Fibroblast of lung (primary cell): ENCODE results near the gene CACNA2D3. TPM values are rescaled to one million over a fixed set of nuclear protein-coding genes. Genes with fewer than 3 reads are reported as not detected.

Experiments
- DNase-seq, 2 donors: peaks; one replicate each; pipeline versions ENCODE4 v3.0.0 to v3.0.0-alpha.2; 2010; ENCODE audit warnings: low read depth in 2 of 2
- H2AFZ ChIP-seq: 2 replicates; pipeline ENCODE4 v1.5.1; 2012; ENCODE audit warnings: low read length, control low read depth, inconsistent platforms
- H3K27ac ChIP-seq: 2 replicates; pipeline ENCODE4 v1.5.1; 2011; ENCODE audit warnings: low read length, control low read depth; ENCODE audit not compliant: insufficient read depth
- H3K27me3 ChIP-seq: 2 replicates; pipeline ENCODE4 v1.5.1; 2011; ENCODE audit warnings: mild to moderate bottlenecking, low read length; ENCODE audit not compliant: control insufficient read depth, insufficient read depth
- H3K36me3 ChIP-seq: 2 replicates; pipeline ENCODE4 v1.5.1; 2011; ENCODE audit warnings: low read length; ENCODE audit not compliant: control insufficient read depth, insufficient read depth
- H3K4me1 ChIP-seq: 2 replicates; pipeline ENCODE4 v1.5.1; 2011; ENCODE audit warnings: low read length; ENCODE audit not compliant: control insufficient read depth, insufficient read depth; ENCODE audit errors: extremely low read depth
- H3K4me2 ChIP-seq: 2 replicates; pipeline ENCODE4 v1.5.1; 2011; ENCODE audit warnings: low read length, control low read depth; ENCODE audit not compliant: insufficient read depth; ENCODE audit errors: extremely low read depth
- H3K4me3 ChIP-seq, 4 experiments: fragments of 200-600 bp in 1 of 4; sonication (generic) in 1 of 4; replicated peaks in 1 of 4; 2 replicates each; pipeline ENCODE4 v1.5.1; 2011 to 2016; ENCODE audit warnings: low read length in 4 of 4, low read depth in 3 of 4, mild to moderate bottlenecking in 3 of 4, control low read depth in 2 of 4, inconsistent platforms in 1 of 4, mixed read lengths in 1 of 4; ENCODE audit not compliant: insufficient read depth in 1 of 4; ENCODE audit errors: control extremely low read depth in 1 of 4
- H3K79me2 ChIP-seq: 2 replicates; pipeline ENCODE4 v1.5.1; 2012; ENCODE audit warnings: mild to moderate bottlenecking, low read length, inconsistent platforms; ENCODE audit not compliant: control insufficient read depth, insufficient read depth
- H3K9ac ChIP-seq: 2 replicates; pipeline ENCODE4 v1.5.1; 2011; ENCODE audit warnings: mild to moderate bottlenecking, low read length, control low read depth; ENCODE audit not compliant: insufficient read depth
- H3K9me3 ChIP-seq: 2 replicates; pipeline ENCODE4 v1.5.1; 2012; ENCODE audit warnings: low read depth, low read length; ENCODE audit not compliant: control insufficient read depth, insufficient read depth
- H4K20me1 ChIP-seq: 2 replicates; pipeline ENCODE4 v1.5.1; 2011; ENCODE audit warnings: low read length; ENCODE audit not compliant: control insufficient read depth, insufficient read depth; ENCODE audit errors: extremely low read depth
- CTCF ChIP-seq, 2 donors: IDR thresholded peaks in 1 of 2; conservative IDR thresholded peaks in 1 of 2; 1 replicate in 1 of 2; 2 replicates in 1 of 2; pipeline ENCODE4 v1.5.1; 2011 to 2012; ENCODE audit warnings: low read length in 2 of 2, control low read depth in 1 of 2, inconsistent platforms in 1 of 2, low read depth in 1 of 2, mild to moderate bottlenecking in 1 of 2
- EZH2 ChIP-seq: IDR thresholded peaks from 2 replicates; pipeline ENCODE4 v1.5.1; 2012; ENCODE audit warnings: low read length, control low read depth, mild to moderate bottlenecking; ENCODE audit errors: missing control alignments
- polyA plus RNA-seq, 2 donors: library from polyadenylated mRNA; depleted of rRNA in 1 of 2; stranded (reverse) in 1 of 2; unstranded in 1 of 2; fragments of >200 nt; gene quantifications; 2 replicates each; pipeline ENCODE4 v1.2.1, GENCODE V29; 2011 to 2012; ENCODE audit warnings: missing spikeins in 1 of 2
- total RNA-seq: library from RNA; depleted of rRNA; stranded (reverse); fragments of >200 nt; gene quantifications from 2 replicates; pipeline ENCODE4 v1.2.1, GENCODE V29; 2014

CACNA2D3 gene
- total and polyA plus RNA-seq, 2 donors (not counting 1 experiment from before 2014, with no cell fraction given), result 1.8 to 11.5 TPM

- Histone ChIP-seq H3K79me2 (no peaks in the 10 kb centered on the region), H3K4me2 (no peak overlapping the region), H2AFZ (no peak overlapping the region), H3K4me1 (no peaks in the 10 kb centered on the region), H3K4me3 (no peak overlapping the region), H3K9ac (no peak overlapping the region), H3K27me3 (no peaks in the 10 kb centered on the region), H4K20me1 (no peaks in the 10 kb centered on the region), H3K27ac (no peak overlapping the region), H3K9me3 (no peaks in the 10 kb centered on the region), H3K36me3 (no peaks in the 10 kb centered on the region)
- TF ChIP-seq EZH2 (no peak), CTCF (conservative IDR thresholded peaks at IDR 0.05 in 1 of 2, IDR thresholded peaks at IDR 0.05 in 1 of 2; ENCODE audit: low read depth in 1 of 2, low read length in 2 of 2) (no peak)
- DNase-seq, result no peak
Observed at GRCh38 chr3:54710954-54711353, 588.6 kb downstream of the CACNA2D3 start.

GRCh38 chr3:54712539-54712938 is 590.2 kb downstream of the CACNA2D3 start:
- Histone ChIP-seq H4K20me1 (no peaks in the 10 kb centered on the region), H3K27me3 (no peaks in the 10 kb centered on the region)

DNA sequence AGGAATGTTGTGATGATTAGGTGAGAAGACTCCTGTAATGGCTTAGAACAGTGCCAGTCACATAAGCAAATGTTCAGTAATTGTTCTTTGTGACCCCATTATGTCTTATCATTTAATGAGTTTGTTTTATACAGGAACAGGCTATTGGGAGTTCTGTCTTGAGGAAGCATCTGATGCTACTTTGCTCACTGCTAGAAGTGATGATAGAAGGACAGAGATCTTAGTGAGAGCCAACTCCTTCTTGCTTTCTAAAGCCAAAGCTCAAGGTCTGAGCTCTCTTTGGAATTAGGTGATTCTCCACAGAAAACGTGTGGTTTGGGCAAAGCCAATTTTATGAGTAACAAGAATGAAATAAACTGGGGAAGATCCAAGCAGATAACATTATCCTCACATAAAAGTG is 590.7 kb downstream of the CACNA2D3 start:
- H2AFZ ChIP-seq, result no peak overlapping the region
- no peak for DNase-seq
- H4K20me1 ChIP-seq, result no peaks in the 10 kb centered on the region
- H3K36me3 ChIP-seq, result no peaks in the 10 kb centered on the region
- H3K9me3 ChIP-seq, result no peaks in the 10 kb centered on the region
- H3K27ac ChIP-seq, result no peak overlapping the region
- TF ChIP-seq CTCF (conservative IDR thresholded peaks at IDR 0.05 in 1 of 2, IDR thresholded peaks at IDR 0.05 in 1 of 2; ENCODE audit: low read depth in 1 of 2, low read length in 2 of 2) (no peak), EZH2 (no peak)
- H3K4me1 ChIP-seq, result no peaks in the 10 kb centered on the region
- H3K4me2 ChIP-seq, result no peak overlapping the region
- H3K79me2 ChIP-seq, result no peaks in the 10 kb centered on the region
- no peaks in the 10 kb centered on the region for H3K27me3 ChIP-seq
- H3K9ac ChIP-seq, result no peak overlapping the region
- H3K4me3 ChIP-seq, result no peak overlapping the region

More at GRCh38 chr3:54712539-54712938, 590.2 kb downstream of the CACNA2D3 start:
- TF ChIP-seq EZH2 (no peak), CTCF (conservative IDR thresholded peaks at IDR 0.05 in 1 of 2, IDR thresholded peaks at IDR 0.05 in 1 of 2; ENCODE audit: low read depth in 1 of 2, low read length in 2 of 2) (no peak)
- Histone ChIP-seq H3K9me3 (no peaks in the 10 kb centered on the region), H3K4me1 (no peaks in the 10 kb centered on the region), H3K36me3 (no peaks in the 10 kb centered on the region), H3K4me3 (no peak overlapping the region), H3K79me2 (no peaks in the 10 kb centered on the region), H3K4me2 (no peak overlapping the region), H3K27ac (no peak overlapping the region), H3K9ac (no peak overlapping the region), H2AFZ (no peak overlapping the region)
- DNase-seq, result peak in 1 of 2 donors; percentile 16
